HG02759 (cell line): ENCODE data around the gene MZF1.
A peak's percentile ranks its signal among the peaks of the same experiment; 100 is the strongest.

Experiments used
- ATAC-seq: cut with Tn5 transposase; IDR thresholded peaks from one replicate; pipeline ENCODE4 v1.9.1; 2021; ENCODE audit warnings: mild to moderate bottlenecking, moderate library complexity; ENCODE audit not compliant: unreplicated experiment

MZF1 gene

GRCh38 chr19:58570770-58571574 is 2.2 kb downstream of the MZF1 start:
- no peak for ATAC-seq

- ATAC-seq: no peak
Measured at GRCh38 chr19:58569943-58570670, 3.0 kb downstream of the MZF1 start.

- no peak for ATAC-seq
Measured at GRCh38 chr19:58569191-58569942, 3.8 kb downstream of the MZF1 start.

GRCh38 chr19:58568453-58569130 is 4.5 kb downstream of the MZF1 start:
- no peak for ATAC-seq

- ATAC-seq: no peak
Measured at GRCh38 chr19:58566989-58567388, 6.1 kb downstream of the MZF1 start.

- no peak for ATAC-seq
Measured at GRCh38 chr19:58563823-58564222, 9.3 kb downstream of the MZF1 start.

- no peak for ATAC-seq
Measured at GRCh38 chr19:58563034-58563573, 10.0 kb downstream of the MZF1 start.

GRCh38 chr19:58562122-58563033 is 10.8 kb downstream of the MZF1 start:
- no peak for ATAC-seq

- no peak for ATAC-seq
Measured at GRCh38 chr19:58561373-58562121, 11.6 kb downstream of the MZF1 start.

- ATAC-seq: no peak
Measured at GRCh38 chr19:58560921-58561320, 12.2 kb downstream of the MZF1 start.

- ATAC-seq: no peak
Measured at GRCh38 chr19:58560007-58560887, 12.9 kb downstream of the MZF1 start.

- ATAC-seq: peak; percentile 29
Measured at GRCh38 chr19:58559275-58560006, 13.7 kb downstream of the MZF1 start.

- ATAC-seq: peak; percentile 54
Measured at GRCh38 chr19:58558623-58559274, 14.4 kb downstream of the MZF1 start.

- peak; percentile 0 for ATAC-seq
Measured at GRCh38 chr19:58558066-58558622, 15.0 kb downstream of the MZF1 start, which contains the start of gene UBE2M. Gene UBE2M (minus strand): TSS chr19:58558611. CDS start chr19:58558381, 230 bp downstream.

- ATAC-seq: no peak
Measured at GRCh38 chr19:58557221-58558065, 15.7 kb downstream of the MZF1 start.
